Measurements from ENCODE around the gene SLC4A2.

The SLC4A2 gene

GRCh38 chr7:151082141-151083070 lies 23.0 kb downstream of the SLC4A2 start:
- DNase-seq, result no peak

GRCh38 chr7:151083071-151083823 lies 23.9 kb downstream of the SLC4A2 start, which contains the start of gene TMUB1:
Gene TMUB1, minus strand, starts transcription at chr7:151083493. Its CDS starts 930 bp downstream, at chr7:151082563.
- DNase-seq, result peak; percentile 82

- no peak for DNase-seq
Observed at GRCh38 chr7:151083824-151084160, 24.4 kb downstream of the SLC4A2 start.

GRCh38 chr7:151085329-151085690 lies 25.9 kb downstream of the SLC4A2 start:
- no peak for DNase-seq

GRCh38 chr7:151085691-151086620 lies 26.6 kb downstream of the SLC4A2 start, which contains the start of gene AGAP3:
Gene AGAP3, plus strand, starts transcription at chr7:151086475. Its CDS starts 267 bp downstream, at chr7:151086742.
- DNase-seq, result peak; percentile 82

DNA sequence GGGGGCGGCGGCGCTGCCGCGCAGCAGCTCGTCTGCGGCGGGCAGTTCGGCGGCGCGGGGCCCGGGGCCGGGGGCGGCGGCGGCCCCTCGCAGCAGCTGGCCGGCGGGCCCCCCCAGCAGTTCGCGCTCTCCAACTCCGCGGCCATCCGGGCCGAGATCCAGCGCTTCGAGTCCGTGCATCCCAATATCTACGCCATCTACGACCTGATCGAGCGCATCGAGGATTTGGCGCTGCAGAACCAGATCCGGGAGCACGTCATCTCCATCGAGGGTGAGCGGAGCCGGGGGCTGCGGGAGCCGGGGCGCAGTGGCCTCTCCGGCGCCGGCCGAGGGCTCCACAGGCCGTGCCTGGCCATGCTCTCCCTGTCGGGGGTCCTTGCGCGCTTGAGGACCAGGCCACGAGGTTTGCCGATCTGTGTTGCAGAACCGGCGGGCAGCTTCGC lies 27.4 kb downstream of the SLC4A2 start:
- peak; percentile 45 for DNase-seq

- peak; percentile 64 for DNase-seq
Observed at GRCh38 chr7:151087245-151088018, 28.0 kb downstream of the SLC4A2 start.

- no peak for DNase-seq
Observed at GRCh38 chr7:151088019-151088855, 28.8 kb downstream of the SLC4A2 start.

- DNase-seq, result peak; percentile 73
Observed at GRCh38 chr7:151088856-151089699, 29.7 kb downstream of the SLC4A2 start.

- DNase-seq, result no peak
Observed at GRCh38 chr7:151089893-151090730, 30.7 kb downstream of the SLC4A2 start.

DNA sequence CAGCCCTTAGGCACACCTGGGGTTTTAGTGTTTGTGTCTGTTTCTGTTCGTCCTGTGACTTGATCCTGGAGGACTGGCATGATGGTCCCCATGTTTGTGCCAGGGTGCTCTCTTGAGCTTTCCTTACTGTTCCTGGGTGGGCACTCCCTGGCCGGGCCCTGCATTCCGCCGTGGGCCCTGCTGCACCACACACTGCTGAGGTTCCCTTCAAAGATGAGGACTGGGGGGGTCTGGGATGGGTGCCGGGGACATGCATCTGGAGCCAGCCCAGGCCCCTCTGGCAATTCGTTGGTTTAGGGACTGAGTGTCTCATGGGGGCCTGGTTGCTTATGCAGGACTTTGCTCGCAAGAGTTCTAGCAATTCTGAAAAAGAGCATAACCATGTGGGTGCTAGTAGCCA lies 31.6 kb downstream of the SLC4A2 start:
- DNase-seq, result no peak

DNA sequence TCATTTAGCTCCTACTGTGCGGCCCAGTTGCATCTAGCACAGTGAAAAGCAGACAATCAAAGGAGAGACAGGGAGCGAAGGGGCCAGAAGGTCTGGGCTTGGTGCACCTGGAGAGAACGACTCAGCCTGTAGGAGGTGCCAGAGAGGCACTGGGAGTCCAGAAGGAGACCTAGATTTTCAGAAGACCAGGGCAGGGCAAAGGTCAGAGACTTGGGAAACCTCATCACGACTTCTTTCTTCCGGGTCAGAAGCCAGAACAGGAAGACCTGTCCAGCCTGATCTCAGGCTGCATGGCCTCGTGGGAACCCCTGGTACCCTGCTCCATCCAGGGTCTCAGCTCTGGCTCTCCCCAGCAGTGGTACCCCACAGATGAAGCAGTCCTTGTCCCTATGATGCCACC lies 32.0 kb downstream of the SLC4A2 start:
- DNase-seq, result peak; percentile 65

DNA sequence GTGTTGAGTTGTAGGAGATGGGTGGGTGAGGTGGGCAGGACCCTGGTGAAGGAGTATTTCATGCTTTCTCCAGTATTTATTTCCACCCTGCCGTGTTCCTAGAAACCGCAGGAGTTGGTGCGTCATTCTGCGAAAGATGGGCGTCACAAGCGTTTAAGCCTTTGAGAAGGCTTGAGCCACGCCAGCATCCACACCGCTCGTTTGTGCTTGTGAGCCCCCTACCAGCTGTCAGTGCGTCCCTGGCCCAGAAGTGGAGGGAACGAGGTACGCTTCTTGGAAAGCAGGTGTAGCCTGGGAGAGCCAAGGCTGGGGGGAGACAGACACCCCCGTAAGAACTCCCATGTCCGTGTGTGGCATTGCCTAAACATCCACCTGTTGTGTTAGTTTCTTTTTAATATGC lies 32.6 kb downstream of the SLC4A2 start:
- DNase-seq, result no peak

DNA sequence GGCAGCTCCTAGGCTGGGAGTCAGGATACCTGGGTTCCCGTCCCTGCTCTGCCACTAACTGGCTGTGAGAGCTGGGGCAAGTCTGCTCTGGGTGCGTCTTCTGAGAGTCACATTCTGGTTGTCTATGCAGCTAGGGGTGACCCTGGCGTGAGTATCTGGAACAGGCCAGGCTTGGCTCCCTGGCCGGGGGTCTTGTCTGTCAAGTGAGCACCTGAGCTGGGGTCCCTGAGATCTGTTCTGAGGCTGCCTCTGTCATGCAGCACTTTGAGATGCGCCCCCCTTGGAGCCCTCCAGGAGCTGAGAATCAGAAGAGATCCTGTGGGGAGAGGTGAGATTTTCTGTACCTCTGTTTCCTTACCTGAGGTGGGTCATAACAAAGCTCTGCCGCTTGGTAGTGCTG lies 34.4 kb downstream of the SLC4A2 start:
- DNase-seq, result no peak

DNA sequence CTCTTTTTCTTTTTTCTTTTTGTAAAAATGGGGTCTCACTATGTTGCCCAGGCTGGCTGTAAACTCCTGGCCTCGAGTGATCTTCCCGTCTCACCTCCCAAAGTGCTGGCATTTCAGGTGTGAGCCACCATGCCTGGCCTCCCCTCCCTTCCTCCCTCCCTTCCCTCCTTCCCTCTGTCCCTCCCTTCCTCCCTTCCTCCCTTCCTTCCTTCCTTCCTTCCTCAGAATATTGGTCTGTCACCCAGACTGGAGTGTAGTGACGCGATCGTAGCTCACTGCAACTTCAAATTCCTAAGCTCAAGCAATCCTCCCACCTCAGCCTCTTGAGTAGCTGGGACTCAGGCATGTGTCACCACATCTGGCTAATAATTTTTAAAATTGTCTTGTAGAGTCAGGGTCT lies 35.3 kb downstream of the SLC4A2 start:
- no peak for DNase-seq

DNA sequence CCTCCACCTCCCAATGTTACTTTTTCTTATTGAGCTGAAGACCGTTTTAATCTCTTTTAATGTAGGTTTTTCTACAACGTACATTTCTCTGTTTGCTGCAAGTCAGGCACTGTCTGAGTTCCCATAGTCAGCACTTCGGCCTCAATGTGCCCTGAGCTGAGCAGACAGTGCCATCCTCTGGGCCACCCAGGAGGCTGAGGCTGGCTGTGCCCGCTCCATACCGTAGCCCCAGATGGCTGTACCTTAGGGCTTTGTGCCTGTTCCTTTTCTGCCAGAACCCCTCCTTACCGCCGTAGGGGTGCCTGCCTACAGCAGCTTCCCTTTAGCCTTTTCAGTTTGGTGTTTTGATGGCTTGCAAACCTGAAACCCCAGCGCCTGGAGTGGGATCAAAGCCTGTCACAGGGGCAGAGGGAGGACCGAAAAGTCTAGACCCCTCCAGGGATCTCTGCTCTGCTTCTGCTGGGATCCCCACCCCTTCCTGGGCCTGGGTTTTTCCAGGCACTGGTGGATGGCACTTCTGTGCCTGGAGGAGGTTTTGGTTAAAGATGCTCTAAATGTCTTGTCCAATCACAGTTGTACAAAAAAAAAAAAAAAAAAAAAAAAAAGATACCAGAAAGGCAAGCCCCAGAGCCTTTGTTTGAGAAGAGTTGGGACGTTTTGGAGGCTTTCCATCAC lies 35.9 kb downstream of the SLC4A2 start:
- DNase-seq, result no peak

DNA sequence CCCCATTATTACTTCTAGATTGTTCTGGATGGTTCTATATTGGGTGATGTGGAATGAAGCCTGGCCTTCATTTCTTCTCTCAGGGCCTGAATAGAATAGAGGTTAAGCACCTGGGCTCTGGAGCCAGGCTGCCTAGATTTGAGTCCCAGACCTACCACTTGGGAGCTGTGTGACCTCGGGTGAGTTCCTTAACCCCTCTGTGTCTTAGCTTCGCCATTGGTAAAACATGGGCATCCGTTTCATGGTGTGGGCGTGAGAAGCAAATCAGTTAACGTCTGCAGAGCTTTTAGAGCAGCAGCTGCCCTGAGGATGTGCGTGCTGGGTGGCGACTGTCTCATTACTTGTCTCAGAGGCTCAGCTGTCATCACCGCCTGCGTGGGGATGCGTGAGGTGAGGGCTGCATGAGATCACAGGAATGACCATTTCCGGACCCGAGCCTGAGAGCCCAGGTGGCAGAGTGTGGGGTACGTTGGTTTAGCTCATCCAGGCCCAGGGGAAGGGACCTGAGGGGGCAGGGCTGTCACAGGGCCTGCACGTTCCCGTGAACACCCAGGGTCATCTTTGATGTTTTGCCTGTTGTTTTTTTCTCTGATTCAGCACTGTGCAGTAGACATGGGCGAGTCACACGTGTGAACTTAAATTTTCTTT lies 36.6 kb downstream of the SLC4A2 start:
- no peak for DNase-seq

Data from hematopoietic multipotent progenitor cell treated with erythropoietin and hydrocortisone succinate and interleukin-3 and kit ligand, for 6 days (in vitro differentiated cells).